Endothelial cell of umbilical vein (primary cell): ENCODE data around the gene MIER2.

Source experiments
- EZH2 ChIP-seq: IDR thresholded peaks from 2 replicates; pipeline ENCODE4 v1.6.1; 2012; ENCODE audit warnings: borderline replicate concordance, low read depth, mild to moderate bottlenecking, moderate library complexity, low read length, inconsistent platforms; ENCODE audit not compliant: severe bottlenecking
- FOS ChIP-seq: IDR thresholded peaks from 2 replicates; pipeline ENCODE4 v1.6.1; 2011; ENCODE audit warnings: mild to moderate bottlenecking, low read length, moderate library complexity, borderline replicate concordance; ENCODE audit not compliant: insufficient read depth
- GATA2 ChIP-seq: IDR thresholded peaks from 2 replicates; pipeline ENCODE4 v1.7.0; 2011; ENCODE audit warnings: low read depth, mild to moderate bottlenecking, moderate library complexity, mixed read lengths, low read length; ENCODE audit not compliant: insufficient read length, insufficient read depth
- JUN ChIP-seq: IDR thresholded peaks from 2 replicates; pipeline ENCODE4 v1.6.1; 2011; ENCODE audit warnings: borderline replicate concordance, low read depth; ENCODE audit not compliant: insufficient read length, insufficient read depth
- MYC ChIP-seq: IDR thresholded peaks from one replicate; pipeline ENCODE4 v1.6.1; 2011; ENCODE audit warnings: mild to moderate bottlenecking, low read depth, low read length
- POLR2A ChIP-seq: IDR thresholded peaks from 2 replicates; pipeline ENCODE4 v1.6.1; 2012; ENCODE audit warnings: low read depth, mild to moderate bottlenecking, control low read depth, low read length
- POLR2AphosphoS5 ChIP-seq: IDR thresholded peaks from 2 replicates; pipeline ENCODE4 v1.6.1; 2012; ENCODE audit warnings: low read depth, mild to moderate bottlenecking, control low read depth, low read length, moderate library complexity; ENCODE audit not compliant: insufficient read depth
- TF ChIP-seq, protein P1 (sequence below), 2 donors: IDR thresholded peaks; 1 replicate in 1 of 2; 2 replicates in 1 of 2; pipeline ENCODE4 v1.5.1; 2011; ENCODE audit warnings: low read length in 2 of 2, mild to moderate bottlenecking in 2 of 2, moderate library complexity in 2 of 2, control low read depth in 1 of 2, inconsistent platforms in 1 of 2, low read depth in 1 of 2; ENCODE audit not compliant: insufficient read depth in 1 of 2; ENCODE audit errors: extremely low read depth in 1 of 2
- TF ChIP-seq, protein P2 (sequence below): IDR thresholded peaks from 2 replicates; pipeline ENCODE4 v1.6.1; 2011; ENCODE audit not compliant: insufficient read depth, insufficient read length

DNA sequence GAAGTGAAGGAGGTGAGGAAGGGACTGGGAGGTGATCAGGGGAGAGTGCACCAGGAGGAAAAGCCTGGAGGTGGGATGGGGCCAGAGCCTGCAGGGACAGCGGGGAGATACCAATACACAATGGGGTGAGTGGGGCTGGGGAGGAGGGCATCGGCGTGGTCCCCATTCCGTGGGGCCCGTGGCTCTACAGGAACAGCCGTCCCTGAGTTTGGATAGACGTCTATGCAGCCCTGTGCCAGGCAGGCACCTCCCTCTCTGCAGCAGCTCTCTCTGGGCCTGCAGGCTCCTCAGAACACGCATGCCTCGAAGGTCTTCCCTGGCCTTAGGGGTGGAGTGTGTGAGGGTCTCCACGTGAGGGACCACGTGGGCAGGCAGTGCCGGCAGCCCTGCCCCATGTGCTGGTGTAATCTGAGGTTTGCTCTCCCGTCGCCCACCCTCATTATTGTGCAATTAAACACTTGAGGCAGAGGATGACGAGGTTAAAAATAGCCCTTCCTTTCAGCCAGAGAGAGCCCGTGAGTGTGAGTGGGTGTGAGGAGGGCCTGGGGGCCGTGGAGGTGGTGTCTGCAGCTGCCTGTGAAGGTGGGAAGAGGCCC lies 47.9 kb upstream of the MIER2 start:
- TF ChIP-seq, protein P1, sequence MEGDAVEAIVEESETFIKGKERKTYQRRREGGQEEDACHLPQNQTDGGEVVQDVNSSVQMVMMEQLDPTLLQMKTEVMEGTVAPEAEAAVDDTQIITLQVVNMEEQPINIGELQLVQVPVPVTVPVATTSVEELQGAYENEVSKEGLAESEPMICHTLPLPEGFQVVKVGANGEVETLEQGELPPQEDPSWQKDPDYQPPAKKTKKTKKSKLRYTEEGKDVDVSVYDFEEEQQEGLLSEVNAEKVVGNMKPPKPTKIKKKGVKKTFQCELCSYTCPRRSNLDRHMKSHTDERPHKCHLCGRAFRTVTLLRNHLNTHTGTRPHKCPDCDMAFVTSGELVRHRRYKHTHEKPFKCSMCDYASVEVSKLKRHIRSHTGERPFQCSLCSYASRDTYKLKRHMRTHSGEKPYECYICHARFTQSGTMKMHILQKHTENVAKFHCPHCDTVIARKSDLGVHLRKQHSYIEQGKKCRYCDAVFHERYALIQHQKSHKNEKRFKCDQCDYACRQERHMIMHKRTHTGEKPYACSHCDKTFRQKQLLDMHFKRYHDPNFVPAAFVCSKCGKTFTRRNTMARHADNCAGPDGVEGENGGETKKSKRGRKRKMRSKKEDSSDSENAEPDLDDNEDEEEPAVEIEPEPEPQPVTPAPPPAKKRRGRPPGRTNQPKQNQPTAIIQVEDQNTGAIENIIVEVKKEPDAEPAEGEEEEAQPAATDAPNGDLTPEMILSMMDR (IDR thresholded peaks at IDR 0.05; ENCODE audit: extremely low read depth in 1 of 2, insufficient read depth in 1 of 2, low read depth in 1 of 2, low read length in 2 of 2) = no peak
- TF ChIP-seq EZH2 (no peak), MYC (no peak), POLR2A (no peak), POLR2AphosphoS5 (no peak), FOS (no peak), GATA2 (no peak), JUN (no peak)
- TF ChIP-seq, protein P2, sequence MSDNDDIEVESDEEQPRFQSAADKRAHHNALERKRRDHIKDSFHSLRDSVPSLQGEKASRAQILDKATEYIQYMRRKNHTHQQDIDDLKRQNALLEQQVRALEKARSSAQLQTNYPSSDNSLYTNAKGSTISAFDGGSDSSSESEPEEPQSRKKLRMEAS = no peak
